ENCODE measurements around the gene BCL2L12.

Gene BCL2L12

GRCh38 chr19:49654581-49654980 lies 11.2 kb upstream of the BCL2L12 start:
- H3K36me3 ChIP-seq (replicated peaks; ENCODE audit: insufficient read depth, low read length): no peaks in the 10 kb centered on the region; the same call in 1 of the 2 replicates
- no peaks in the 10 kb centered on the region for H3F3A ChIP-seq (ENCODE audit: insufficient read depth, low read length)
- no peaks in the 10 kb centered on the region for H3K9me3 ChIP-seq (replicated peaks; ENCODE audit: insufficient read depth, low read length)
- H2AFZ ChIP-seq (ENCODE audit: low read length): no peak overlapping the region
- DNase-seq: no peak
- no peak overlapping the region for H3K4me3 ChIP-seq (ENCODE audit: low read length)
- no peak for TF ChIP-seq EZH2 (optimal IDR thresholded peaks at IDR 0.05; ENCODE audit: low read depth, low read length)
- TF ChIP-seq EZH2phosphoT487 (IDR thresholded peaks at IDR 0.05; ENCODE audit: low read length): no peak
- no peak for TF ChIP-seq CTCF (IDR thresholded peaks at IDR 0.05; ENCODE audit: low read length)
- no peaks in the 10 kb centered on the region for H3K4me1 ChIP-seq (ENCODE audit: low read length)
- H3K9ac ChIP-seq (ENCODE audit: low read length): no peak overlapping the region
- H3K79me2 ChIP-seq (ENCODE audit: low read length): peaks cover 14% of the 10 kb centered on the region
- no peaks in the 10 kb centered on the region for H3K9me2 ChIP-seq (replicated peaks; ENCODE audit: insufficient read depth, low read length)
- no peak overlapping the region for H3K4me2 ChIP-seq (ENCODE audit: low read depth, low read length)
- no peaks in the 10 kb centered on the region for H3K27me3 ChIP-seq (replicated peaks; ENCODE audit: insufficient read depth, low read length)
- no peaks in the 10 kb centered on the region for H4K20me1 ChIP-seq (ENCODE audit: insufficient read depth, low read length)
- no peak overlapping the region for H3K27ac ChIP-seq (ENCODE audit: low read length)

- Histone ChIP-seq H3K9me2 (replicated peaks; ENCODE audit: insufficient read depth, low read length) (no peaks in the 10 kb centered on the region), H3K79me2 (ENCODE audit: low read length) (0 out of 2 replicates have a peak, but pooled peaks cover 3% of the 10 kb centered on the region), H3K27me3 (replicated peaks; ENCODE audit: insufficient read depth, low read length) (no peaks in the 10 kb centered on the region), H3K4me2 (ENCODE audit: low read depth, low read length) (no peak overlapping the region), H4K20me1 (ENCODE audit: insufficient read depth, low read length) (no peaks in the 10 kb centered on the region), H3F3A (ENCODE audit: insufficient read depth, low read length) (no peaks in the 10 kb centered on the region), H3K9ac (ENCODE audit: low read length) (no peak overlapping the region), H3K27ac (ENCODE audit: low read length) (no peak overlapping the region), H3K4me3 (ENCODE audit: low read length) (no peak overlapping the region), H2AFZ (ENCODE audit: low read length) (no peak overlapping the region), H3K4me1 (ENCODE audit: low read length) (no peaks in the 10 kb centered on the region), H3K9me3 (replicated peaks; ENCODE audit: insufficient read depth, low read length) (no peaks in the 10 kb centered on the region), H3K36me3 (replicated peaks; ENCODE audit: insufficient read depth, low read length) (no peaks in the 10 kb centered on the region; the same call in 1 of the 2 replicates)
- TF ChIP-seq EZH2 (optimal IDR thresholded peaks at IDR 0.05; ENCODE audit: low read depth, low read length) (no peak), EZH2phosphoT487 (IDR thresholded peaks at IDR 0.05; ENCODE audit: low read length) (no peak), CTCF (IDR thresholded peaks at IDR 0.05; ENCODE audit: low read length) (no peak)
- no peak for DNase-seq
These were observed 9.9 kb upstream of the BCL2L12 start for GRCh38 chr19:49655570-49656455.

GRCh38 chr19:49656456-49657109 lies 9.2 kb upstream of the BCL2L12 start:
- no peaks in the 10 kb centered on the region; the same call in 1 of the 2 replicates for H3K36me3 ChIP-seq (replicated peaks; ENCODE audit: insufficient read depth, low read length)
- no peaks in the 10 kb centered on the region for H3K4me1 ChIP-seq (ENCODE audit: low read length)
- H2AFZ ChIP-seq (ENCODE audit: low read length): no peak overlapping the region
- no peaks in the 10 kb centered on the region for H3K9me2 ChIP-seq (replicated peaks; ENCODE audit: insufficient read depth, low read length)
- H3K27ac ChIP-seq (ENCODE audit: low read length): no peak overlapping the region
- no peaks in the 10 kb centered on the region for H3K27me3 ChIP-seq (replicated peaks; ENCODE audit: insufficient read depth, low read length)
- no peak overlapping the region for H3K4me3 ChIP-seq (ENCODE audit: low read length)
- no peaks in the 10 kb centered on the region for H3K9me3 ChIP-seq (replicated peaks; ENCODE audit: insufficient read depth, low read length)
- no peaks in the 10 kb centered on the region for H3F3A ChIP-seq (ENCODE audit: insufficient read depth, low read length)
- no peak overlapping the region for H3K9ac ChIP-seq (ENCODE audit: low read length)
- no peak for TF ChIP-seq CTCF (IDR thresholded peaks at IDR 0.05; ENCODE audit: low read length)
- TF ChIP-seq EZH2phosphoT487 (IDR thresholded peaks at IDR 0.05; ENCODE audit: low read length): no peak
- TF ChIP-seq EZH2 (optimal IDR thresholded peaks at IDR 0.05; ENCODE audit: low read depth, low read length): no peak
- no peak for DNase-seq
- H3K4me2 ChIP-seq (ENCODE audit: low read depth, low read length): no peak overlapping the region
- no peaks in the 10 kb centered on the region for H4K20me1 ChIP-seq (ENCODE audit: insufficient read depth, low read length)
- H3K79me2 ChIP-seq (ENCODE audit: low read length): no peaks in the 10 kb centered on the region

Data from MM.1S (cell line).